ENCODE data around the gene TMEM191C. TPM values are rescaled to one million over a fixed set of nuclear protein-coding genes. Genes with fewer than 3 reads are reported as not detected.
A peak's percentile ranks its signal among the peaks of the same experiment; 100 is the strongest.

The TMEM191C gene
- total RNA-seq, 6 experiments from 2014 or later, result 0.12 to 1.4 (median 0.66) TPM

DNA sequence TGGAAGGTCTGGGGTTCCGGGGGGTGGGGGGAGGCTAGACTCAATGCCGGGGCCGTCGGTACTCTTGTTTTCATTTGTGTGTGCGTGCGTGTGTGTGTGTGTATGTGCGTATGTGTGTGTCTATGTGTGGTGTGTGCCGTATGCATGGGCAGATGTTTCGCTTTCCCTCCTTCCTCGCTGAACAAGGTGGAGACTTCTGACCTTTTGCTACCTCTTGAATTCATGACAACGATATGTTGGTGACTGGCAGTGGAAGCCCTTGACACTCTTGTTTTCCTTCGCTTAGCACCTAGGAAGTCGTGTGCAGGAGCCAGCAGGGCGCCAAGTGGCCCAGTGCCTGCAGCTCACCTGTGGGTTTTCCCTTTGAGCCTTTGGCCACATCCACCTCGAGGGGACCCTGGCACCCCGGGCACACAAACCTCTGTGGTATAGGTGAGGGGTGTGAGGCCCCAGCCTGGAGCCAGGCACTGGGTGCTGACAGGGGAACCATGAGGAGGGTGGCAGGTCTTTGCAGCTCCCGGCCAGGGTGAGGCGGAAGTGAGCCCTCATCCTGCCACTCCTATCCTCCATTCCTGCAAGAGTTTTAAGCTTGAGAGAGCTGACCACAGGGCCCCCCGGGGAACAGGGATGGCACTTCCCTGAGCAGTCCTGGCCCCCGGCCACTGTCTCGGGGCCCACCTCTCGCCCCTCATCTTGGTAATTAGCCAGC, 19.3 kb upstream of the TMEM191C start:
- no peaks in the 10 kb centered on the region for H3K9me3 ChIP-seq
- peak in 1 of 3 donors; percentile 39 for DNase-seq
- intact Hi-C loops (cut with DNase I), result no loop called here
- no peak overlapping the region for H3K4me3 ChIP-seq
- no peaks in the 10 kb centered on the region for H3K4me1 ChIP-seq
- ATAC-seq, result no peak
- no peak overlapping the region for H3K27ac ChIP-seq
- TF ChIP-seq, protein P1, sequence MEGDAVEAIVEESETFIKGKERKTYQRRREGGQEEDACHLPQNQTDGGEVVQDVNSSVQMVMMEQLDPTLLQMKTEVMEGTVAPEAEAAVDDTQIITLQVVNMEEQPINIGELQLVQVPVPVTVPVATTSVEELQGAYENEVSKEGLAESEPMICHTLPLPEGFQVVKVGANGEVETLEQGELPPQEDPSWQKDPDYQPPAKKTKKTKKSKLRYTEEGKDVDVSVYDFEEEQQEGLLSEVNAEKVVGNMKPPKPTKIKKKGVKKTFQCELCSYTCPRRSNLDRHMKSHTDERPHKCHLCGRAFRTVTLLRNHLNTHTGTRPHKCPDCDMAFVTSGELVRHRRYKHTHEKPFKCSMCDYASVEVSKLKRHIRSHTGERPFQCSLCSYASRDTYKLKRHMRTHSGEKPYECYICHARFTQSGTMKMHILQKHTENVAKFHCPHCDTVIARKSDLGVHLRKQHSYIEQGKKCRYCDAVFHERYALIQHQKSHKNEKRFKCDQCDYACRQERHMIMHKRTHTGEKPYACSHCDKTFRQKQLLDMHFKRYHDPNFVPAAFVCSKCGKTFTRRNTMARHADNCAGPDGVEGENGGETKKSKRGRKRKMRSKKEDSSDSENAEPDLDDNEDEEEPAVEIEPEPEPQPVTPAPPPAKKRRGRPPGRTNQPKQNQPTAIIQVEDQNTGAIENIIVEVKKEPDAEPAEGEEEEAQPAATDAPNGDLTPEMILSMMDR (IDR thresholded peaks at IDR 0.05), result no peak
- TF ChIP-seq POLR2A (IDR thresholded peaks at IDR 0.05), result no peak
- H3K36me3 ChIP-seq, result peaks cover 0 to 4% (median under 1%) of the 10 kb centered on the region in 4 donors
- 81% methylated on average over 14 of the region's 22 CpGs for WGBS (ENCODE audit: insufficient coverage, low coverage, low lambda C conversion rate, missing lambda C conversion rate)
- H3K27me3 ChIP-seq, result no peaks in the 10 kb centered on the region

DNA sequence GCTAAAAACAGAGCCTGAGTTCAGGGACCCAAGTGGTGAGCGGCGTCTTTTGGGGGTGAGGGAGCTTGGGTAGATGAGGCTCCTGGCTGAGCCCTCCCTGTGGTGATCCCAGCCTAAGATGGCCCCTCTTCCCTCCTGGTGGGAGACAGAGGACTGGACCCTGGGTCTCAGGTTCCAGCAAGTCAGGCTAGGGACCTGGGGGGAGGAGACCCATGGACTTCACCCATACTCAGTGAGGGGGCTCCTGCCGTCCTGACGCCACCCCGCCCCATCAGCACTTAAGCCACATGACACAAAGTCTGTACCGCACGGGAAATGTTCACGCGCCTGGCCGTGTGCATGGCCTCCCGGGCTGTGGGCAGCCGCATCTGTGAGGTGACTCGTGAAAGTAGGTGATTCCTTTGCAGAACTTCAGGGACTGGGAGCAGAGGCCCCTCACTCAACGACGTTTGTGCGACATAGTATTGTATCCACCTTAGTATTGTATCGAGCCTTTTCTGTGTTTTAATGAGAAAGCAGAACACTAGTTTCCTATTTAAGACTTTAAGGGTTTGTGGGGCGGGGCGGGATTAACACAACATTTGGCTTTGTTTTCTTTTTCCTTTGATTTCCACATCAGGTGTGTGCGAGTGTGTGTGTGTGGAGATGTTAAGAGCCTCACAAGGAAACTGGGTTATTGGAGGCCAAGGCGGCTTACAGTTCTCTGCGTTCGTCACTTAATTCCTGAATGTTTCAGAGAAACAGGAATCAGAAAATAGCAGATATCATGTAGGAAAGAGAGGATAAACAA, 18.4 kb upstream of the TMEM191C start:
- no peaks in the 10 kb centered on the region for H3K4me1 ChIP-seq
- DNase-seq (peak in 1 of 3 donors; percentile 28), ATAC-seq (no peak)
- TF ChIP-seq, protein P1 (IDR thresholded peaks at IDR 0.05), result no peak
- no peak for TF ChIP-seq POLR2A (IDR thresholded peaks at IDR 0.05)
- no peak overlapping the region for H3K27ac ChIP-seq
- no peak overlapping the region for H3K4me3 ChIP-seq
- H3K9me3 ChIP-seq, result no peaks in the 10 kb centered on the region
- H3K27me3 ChIP-seq, result no peaks in the 10 kb centered on the region
- peaks cover 0 to 4% (median under 1%) of the 10 kb centered on the region in 4 donors for H3K36me3 ChIP-seq
- 94% methylated on average over 11 of the region's 23 CpGs for whole genome bisulfite sequencing (ENCODE audit: insufficient coverage, low coverage, low lambda C conversion rate, missing lambda C conversion rate)
- intact Hi-C loops (cut with DNase I), result no loop called here

GRCh38 chr22:21449531-21450319, 17.5 kb upstream of the TMEM191C start:
- H3K27ac ChIP-seq, result no peak overlapping the region
- no peak overlapping the region for H3K4me3 ChIP-seq
- peak in 1 of 3 donors; percentile 39 for DNase-seq
- no peaks in the 10 kb centered on the region for H3K9me3 ChIP-seq
- no peak for TF ChIP-seq POLR2A (IDR thresholded peaks at IDR 0.05)
- TF ChIP-seq, protein P1 (IDR thresholded peaks at IDR 0.05), result no peak
- intact Hi-C loops (cut with DNase I), result no loop called here
- no peak for ATAC-seq
- H3K36me3 ChIP-seq, result peaks cover 0 to 4% (median under 1%) of the 10 kb centered on the region in 4 donors
- 98% methylated on average over 8 of the region's 23 CpGs for WGBS (ENCODE audit: insufficient coverage, low coverage, low lambda C conversion rate, missing lambda C conversion rate)
- H3K4me1 ChIP-seq, result no peaks in the 10 kb centered on the region
- H3K27me3 ChIP-seq, result no peaks in the 10 kb centered on the region

GRCh38 chr22:21450320-21450831, 16.8 kb upstream of the TMEM191C start:
- TF ChIP-seq, protein P1 (IDR thresholded peaks at IDR 0.05), result no peak
- no peak for TF ChIP-seq POLR2A (IDR thresholded peaks at IDR 0.05)
- intact Hi-C loops (cut with DNase I), result no loop called here
- H3K27ac ChIP-seq, result no peak overlapping the region
- no peak overlapping the region for H3K4me3 ChIP-seq
- H3K9me3 ChIP-seq, result no peaks in the 10 kb centered on the region
- H3K36me3 ChIP-seq, result peaks cover 0 to 4% (median under 1%) of the 10 kb centered on the region in 4 donors
- H3K27me3 ChIP-seq, result no peaks in the 10 kb centered on the region
- 76% methylated on average over 9 of the region's 19 CpGs for WGBS (ENCODE audit: insufficient coverage, low coverage, low lambda C conversion rate, missing lambda C conversion rate)
- ATAC-seq (no peak), DNase-seq (peak in 1 of 3 donors; percentile 41)
- H3K4me1 ChIP-seq, result peaks cover 0 to 5% (median under 1%) of the 10 kb centered on the region in 4 donors
